Tibial nerve (tissue), 4 donors: Measurements from ENCODE around the gene CACYBP. TPM values are rescaled to one million over a fixed set of nuclear protein-coding genes. Genes with fewer than 3 reads are reported as not detected.
A peak's percentile ranks its signal among the peaks of the same experiment; 100 is the strongest.
"Not testable (repeated sequence)": the region's sequence is repeated elsewhere in the genome, so short reads cannot be mapped to it uniquely, and the experiment has no call there.

Experiments used
- DNase-seq, 2 donors: peaks; one replicate each; pipeline ENCODE4 v3.0.0-alpha.2; 2019; ENCODE audit warnings: low spot score in 2 of 2
- H3K27ac ChIP-seq, 4 donors: fragments of 200-600 bp; sonication (generic) in 3 of 4; one replicate each; pipeline ENCODE4 v1.5.1; 2017 to 2019; ENCODE audit warnings: mild to moderate bottlenecking in 1 of 4
- H3K27me3 ChIP-seq, 2 donors: fragments of 200-600 bp; sonication (generic) in 1 of 2; one replicate each; pipeline versions ENCODE4 v1.5.1 to v1.6.0; 2017 to 2019
- H3K36me3 ChIP-seq, 3 donors: fragments of 200-600 bp; sonication (generic); one replicate each; pipeline ENCODE4 v1.5.1; 2018 to 2019
- H3K4me1 ChIP-seq, 4 donors: fragments of 200-600 bp; sonication (generic) in 3 of 4; one replicate each; pipeline ENCODE4 v1.5.1; 2017 to 2019
- H3K4me3 ChIP-seq, 4 donors: fragments of 200-600 bp; sonication (generic) in 3 of 4; one replicate each; pipeline ENCODE4 v1.5.1; 2017 to 2019; ENCODE audit warnings: mild to moderate bottlenecking in 1 of 4, moderate library complexity in 1 of 4
- H3K9me3 ChIP-seq, 4 donors: fragments of 200-600 bp; sonication (generic) in 3 of 4; one replicate each; pipeline ENCODE4 v1.5.1; 2017 to 2019
- EP300 ChIP-seq, 2 donors: sonication (generic); formaldehyde crosslinking; IDR thresholded peaks; one replicate each; pipeline ENCODE4 v1.6.1; 2017; ENCODE audit warnings: antibody characterized with exemption in 2 of 2, mild to moderate bottlenecking in 1 of 2
- POLR2A ChIP-seq, 2 donors: fragments of 450-650 bp; IDR thresholded peaks; one replicate each; pipeline ENCODE4 v1.6.1; 2017; ENCODE audit warnings: antibody characterized with exemption in 2 of 2, mild to moderate bottlenecking in 2 of 2, moderate library complexity in 2 of 2
- WGBS, 2 donors: methylation state at CpG; one replicate each; pipeline ENCODE4 v1.1.5; 2018; 5-methylcytosine and 5-hydroxymethylcytosine counted together
- total RNA-seq, 4 donors: library from RNA; depleted of rRNA; stranded (reverse); fragments of >200 nt; gene quantifications; one replicate each; pipeline ENCODE4 v1.1.0, GENCODE V29; 2016
- TF ChIP-seq, protein P1 (sequence below), 5 experiments: fragments of 200-600 bp in 3 of 5; fragments of 450-650 bp in 2 of 5; sonication (generic) in 3 of 5; IDR thresholded peaks; one replicate each; pipeline ENCODE4 v1.5.1; 2016 to 2019; ENCODE audit warnings: antibody characterized with exemption in 5 of 5, mild to moderate bottlenecking in 3 of 5, moderate library complexity in 2 of 5

CACYBP gene
- total RNA-seq, 4 donors from 2014 or later: 60.8 to 165 (median 78.2) TPM

- Histone ChIP-seq H3K9me3 (no peaks in the 10 kb centered on the region), H3K4me1 (peaks cover 0 to 26% (median 8%) of the 10 kb centered on the region in 4 donors), H3K27me3 (no peaks in the 10 kb centered on the region), H3K36me3 (peaks cover 3 to 40% (median 19%) of the 10 kb centered on the region in 3 donors), H3K4me3 (no peak overlapping the region), H3K27ac (no peak overlapping the region)
- DNase-seq: no peak
- 60 to 63% methylated on average over 3 of the region's 3 CpGs for WGBS, 2 donors
- TF ChIP-seq, protein P1, sequence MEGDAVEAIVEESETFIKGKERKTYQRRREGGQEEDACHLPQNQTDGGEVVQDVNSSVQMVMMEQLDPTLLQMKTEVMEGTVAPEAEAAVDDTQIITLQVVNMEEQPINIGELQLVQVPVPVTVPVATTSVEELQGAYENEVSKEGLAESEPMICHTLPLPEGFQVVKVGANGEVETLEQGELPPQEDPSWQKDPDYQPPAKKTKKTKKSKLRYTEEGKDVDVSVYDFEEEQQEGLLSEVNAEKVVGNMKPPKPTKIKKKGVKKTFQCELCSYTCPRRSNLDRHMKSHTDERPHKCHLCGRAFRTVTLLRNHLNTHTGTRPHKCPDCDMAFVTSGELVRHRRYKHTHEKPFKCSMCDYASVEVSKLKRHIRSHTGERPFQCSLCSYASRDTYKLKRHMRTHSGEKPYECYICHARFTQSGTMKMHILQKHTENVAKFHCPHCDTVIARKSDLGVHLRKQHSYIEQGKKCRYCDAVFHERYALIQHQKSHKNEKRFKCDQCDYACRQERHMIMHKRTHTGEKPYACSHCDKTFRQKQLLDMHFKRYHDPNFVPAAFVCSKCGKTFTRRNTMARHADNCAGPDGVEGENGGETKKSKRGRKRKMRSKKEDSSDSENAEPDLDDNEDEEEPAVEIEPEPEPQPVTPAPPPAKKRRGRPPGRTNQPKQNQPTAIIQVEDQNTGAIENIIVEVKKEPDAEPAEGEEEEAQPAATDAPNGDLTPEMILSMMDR (IDR thresholded peaks at IDR 0.05): no peak
- TF ChIP-seq POLR2A (IDR thresholded peaks at IDR 0.05): no peak
- TF ChIP-seq EP300 (IDR thresholded peaks at IDR 0.05): no peak
These were observed 19.8 kb downstream of the CACYBP start for GRCh38 chr1:175019524-175019923.

DNA sequence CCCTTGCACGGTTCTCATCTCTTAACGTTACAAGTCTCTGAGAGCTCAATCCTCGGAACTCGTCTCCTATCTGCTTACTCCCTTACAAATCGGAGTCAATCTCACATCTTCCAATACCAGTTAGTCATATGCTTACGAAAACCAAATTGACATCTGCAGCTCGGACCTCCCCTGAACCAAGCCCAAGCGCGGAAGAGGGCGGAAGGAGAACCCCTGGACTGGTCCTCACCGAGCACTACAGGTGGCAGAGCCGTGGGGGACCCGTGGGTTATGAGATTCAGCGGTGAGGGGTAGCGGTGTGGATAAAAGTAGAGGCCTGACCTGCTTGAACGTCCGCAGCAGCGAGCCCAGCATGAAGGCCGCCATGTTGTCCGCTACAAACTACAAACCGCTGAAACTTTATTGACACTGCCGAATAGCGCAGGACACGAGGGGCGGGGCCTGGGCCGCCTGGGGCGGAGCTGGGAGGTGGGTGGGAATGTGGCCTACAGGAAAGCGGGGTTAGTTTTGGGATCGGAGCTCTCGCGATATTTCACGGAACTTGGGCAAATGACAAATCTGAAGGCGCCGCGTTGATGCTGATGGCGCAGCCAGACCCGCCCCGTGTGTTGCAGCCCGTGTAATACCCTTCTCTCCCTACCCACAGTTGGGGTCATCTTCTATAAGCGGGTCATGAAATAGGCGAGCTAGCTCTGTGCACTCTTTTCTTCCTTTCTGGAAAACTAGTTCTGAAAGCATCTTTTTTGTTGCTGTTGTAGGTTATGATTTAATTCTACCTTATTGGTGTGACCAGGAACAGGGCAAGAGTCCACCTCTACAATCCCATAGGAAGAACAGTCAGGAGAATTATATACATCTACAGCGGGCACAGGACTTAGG, 23.5 kb downstream of the CACYBP start, which contains the start of gene MRPS14:
TSS of gene MRPS14 (minus strand) at position 383 of the 879 bp plus-strand sequence. CDS start at position 366, 17 bp downstream.
- H3K4me3 ChIP-seq: peak within 1 kb of the TSS; percentile 62 to 82 (median 80)
- peak; percentile 98 to 99 for DNase-seq
- peaks cover 0 to 26% (median 8%) of the 10 kb centered on the region in 4 donors for H3K4me1 ChIP-seq
- 2 to 3% methylated on average over 42 of the region's 42 CpGs for WGBS, 2 donors
- TF ChIP-seq, protein P1 (IDR thresholded peaks at IDR 0.05): peak in 1 of 5 experiments; percentile 33
- TF ChIP-seq POLR2A (IDR thresholded peaks at IDR 0.05) (peak; percentile 50 to 83), EP300 (IDR thresholded peaks at IDR 0.05) (peak; percentile 85 to 98)
- H3K27me3 ChIP-seq: no peaks in the 10 kb centered on the region
- H3K27ac ChIP-seq: peak within 1 kb of the TSS; percentile 51 to 90 (median 85)
- no peaks in the 10 kb centered on the region for H3K9me3 ChIP-seq
- H3K36me3 ChIP-seq: peaks cover 0 to 3% (median 0%) of the 10 kb centered on the region in 3 donors

DNA sequence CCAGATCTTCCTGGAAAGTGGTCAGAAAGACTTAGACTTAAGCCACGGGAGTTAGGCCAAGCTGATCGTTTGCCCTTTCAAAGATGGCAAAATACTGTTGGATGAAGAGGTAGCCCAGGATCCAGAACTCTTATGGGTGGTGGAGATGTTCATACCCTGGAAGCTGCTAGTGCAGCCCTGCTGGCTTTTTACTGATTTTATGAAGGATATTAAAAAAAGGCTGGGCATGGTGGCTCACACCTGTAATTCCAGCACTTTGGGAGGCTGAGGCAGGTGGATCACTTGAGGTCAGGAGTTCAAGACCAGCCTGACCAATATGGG, 24.1 kb downstream of the CACYBP start:
- H3K9me3 ChIP-seq, H3K27me3 ChIP-seq, H3K36me3 ChIP-seq, DNase-seq: not testable (repeated sequence)
- Histone ChIP-seq H3K4me1 (peaks cover 0 to 26% (median 8%) of the 10 kb centered on the region in 4 donors), H3K27ac (peak overlapping the region; percentile 33 to 90 (median 85)), H3K4me3 (peak overlapping the region; percentile 62 to 82 (median 80))
- 95 to 97% methylated on average over 2 of the region's 2 CpGs for WGBS, 2 donors

GRCh38 chr1:175024773-175025172, 25.0 kb downstream of the CACYBP start:
- no peak overlapping the region for H3K27ac ChIP-seq
- no peaks in the 10 kb centered on the region for H3K36me3 ChIP-seq
- TF ChIP-seq EP300 (IDR thresholded peaks at IDR 0.05) (no peak), POLR2A (IDR thresholded peaks at IDR 0.05) (no peak)
- TF ChIP-seq, protein P1 (IDR thresholded peaks at IDR 0.05): no peak
- no peak overlapping the region for H3K4me3 ChIP-seq
- 95 to 97% methylated on average over 2 of the region's 2 CpGs for WGBS, 2 donors
- H3K4me1 ChIP-seq: peaks cover 0 to 32% (median 8%) of the 10 kb centered on the region in 4 donors
- H3K27me3 ChIP-seq: no peaks in the 10 kb centered on the region
- H3K9me3 ChIP-seq: no peaks in the 10 kb centered on the region
- DNase-seq: no peak

DNA sequence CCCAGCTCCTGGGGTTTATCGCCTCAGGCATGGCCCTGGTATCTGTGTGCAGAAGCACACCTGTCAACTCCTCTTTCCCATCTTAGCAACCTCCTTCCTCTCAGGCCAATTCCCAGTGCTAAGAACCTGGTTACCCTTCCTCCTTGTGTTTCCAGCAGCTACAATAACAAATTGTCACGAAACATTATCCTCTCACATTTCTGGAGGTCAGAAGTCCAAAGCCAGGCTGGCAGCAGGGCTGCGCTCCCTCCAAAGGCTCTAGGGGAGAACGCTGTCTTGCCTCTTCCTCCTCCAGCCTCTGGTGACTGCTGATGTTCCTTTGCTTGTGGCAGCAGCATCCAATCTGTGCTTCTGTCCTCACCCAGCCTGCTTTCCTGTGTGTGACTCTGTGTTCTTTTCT, 34.2 kb downstream of the CACYBP start:
- Histone ChIP-seq H3K27ac (no peak overlapping the region), H3K9me3 (no peaks in the 10 kb centered on the region), H3K36me3 (no peaks in the 10 kb centered on the region), H3K4me1 (peaks cover 0 to 7% (median 0%) of the 10 kb centered on the region in 4 donors), H3K4me3 (no peak overlapping the region), H3K27me3 (no peaks in the 10 kb centered on the region)
- no peak for DNase-seq
- TF ChIP-seq EP300 (IDR thresholded peaks at IDR 0.05) (no peak), POLR2A (IDR thresholded peaks at IDR 0.05) (no peak)
- TF ChIP-seq, protein P1 (IDR thresholded peaks at IDR 0.05): no peak
- WGBS, 2 donors: 80 to 83% methylated on average over 4 of the region's 4 CpGs
